GM18909 (cell line): ENCODE data around the gene PFKFB2.

ENCODE experiments used
- ATAC-seq: cut with Tn5 transposase; IDR thresholded peaks from one replicate; pipeline ENCODE4 v1.9.1; 2021; ENCODE audit warnings: mild to moderate bottlenecking; ENCODE audit not compliant: unreplicated experiment, poor library complexity

The PFKFB2 gene

GRCh38 chr1:207060596-207060995 is 7.5 kb downstream of the PFKFB2 start:
- no peak for ATAC-seq

- ATAC-seq: no peak
Observed at GRCh38 chr1:207062058-207062457, 9.0 kb downstream of the PFKFB2 start.

DNA sequence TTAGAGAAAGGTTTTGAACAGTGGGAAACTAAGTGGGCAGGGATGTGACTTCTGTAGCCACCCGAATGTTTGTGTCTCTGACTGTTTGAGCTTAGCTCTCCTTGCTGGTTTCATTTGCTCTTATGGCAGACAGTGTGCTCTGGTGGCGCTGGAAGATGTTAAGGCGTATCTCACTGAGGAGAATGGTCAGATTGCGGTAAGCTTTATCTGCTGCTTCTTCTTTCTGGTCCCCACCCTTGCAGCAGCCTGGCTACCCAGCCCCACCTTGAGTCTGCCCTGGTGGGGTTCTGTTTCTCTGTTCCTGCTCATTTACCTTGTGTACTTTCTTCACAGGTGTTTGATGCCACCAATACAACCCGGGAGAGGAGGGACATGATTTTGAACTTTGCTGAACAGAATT is 9.9 kb downstream of the PFKFB2 start:
- ATAC-seq: no peak

GRCh38 chr1:207064561-207064960 is 11.5 kb downstream of the PFKFB2 start:
- ATAC-seq: no peak

GRCh38 chr1:207067185-207067584 is 14.1 kb downstream of the PFKFB2 start:
- ATAC-seq: no peak

- no peak for ATAC-seq
Observed at GRCh38 chr1:207067665-207068064, 14.6 kb downstream of the PFKFB2 start.

DNA sequence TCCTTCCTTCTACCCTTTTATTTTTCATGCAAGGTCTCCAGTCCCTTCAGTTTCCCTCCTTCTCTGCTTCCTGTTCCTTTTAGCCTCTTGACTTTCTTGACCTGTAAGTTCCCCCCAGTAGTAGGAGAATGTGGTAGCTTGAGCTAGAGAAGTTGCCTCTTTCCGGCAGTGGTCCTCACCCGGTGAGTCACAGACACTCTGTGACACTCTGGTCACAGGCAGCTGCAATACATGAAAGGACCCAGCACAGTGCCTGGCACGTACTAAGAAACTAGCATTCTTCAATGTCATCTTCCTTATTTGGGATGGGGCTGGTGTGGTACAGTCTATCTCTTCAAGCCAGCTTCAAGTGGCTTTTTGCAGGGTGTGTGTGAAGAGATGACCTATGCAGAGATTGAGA is 16.0 kb downstream of the PFKFB2 start:
- ATAC-seq: no peak

DNA sequence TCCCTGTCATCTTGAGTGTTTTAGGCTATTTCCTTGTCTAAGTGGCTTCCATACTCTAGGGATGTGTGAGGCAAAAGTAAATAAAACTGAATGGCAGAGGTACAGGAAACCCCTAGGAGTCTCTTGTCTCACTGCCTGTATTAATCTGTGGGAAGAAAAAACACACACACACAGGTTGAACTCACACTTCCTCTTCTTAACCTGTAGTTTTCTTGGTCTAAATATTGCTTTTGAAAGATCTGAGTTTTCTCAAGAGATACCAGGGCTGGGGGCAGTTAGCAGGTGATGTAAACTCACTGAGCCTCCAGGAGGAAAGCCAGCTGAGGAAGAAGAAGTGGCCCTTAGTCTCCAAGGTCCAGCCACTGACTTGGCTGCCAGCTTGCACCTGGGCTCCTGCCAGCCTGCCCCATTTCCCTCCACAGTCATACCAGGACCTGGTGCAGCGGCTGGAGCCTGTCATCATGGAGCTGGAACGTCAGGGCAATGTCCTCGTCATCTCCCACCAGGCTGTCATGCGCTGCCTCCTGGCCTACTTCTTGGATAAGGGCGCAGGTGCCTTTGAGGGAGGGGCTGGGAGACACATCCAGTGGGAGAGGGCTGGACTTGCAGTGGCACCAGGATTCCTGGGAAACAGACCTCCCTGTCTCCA is 16.9 kb downstream of the PFKFB2 start:
- no peak for ATAC-seq

DNA sequence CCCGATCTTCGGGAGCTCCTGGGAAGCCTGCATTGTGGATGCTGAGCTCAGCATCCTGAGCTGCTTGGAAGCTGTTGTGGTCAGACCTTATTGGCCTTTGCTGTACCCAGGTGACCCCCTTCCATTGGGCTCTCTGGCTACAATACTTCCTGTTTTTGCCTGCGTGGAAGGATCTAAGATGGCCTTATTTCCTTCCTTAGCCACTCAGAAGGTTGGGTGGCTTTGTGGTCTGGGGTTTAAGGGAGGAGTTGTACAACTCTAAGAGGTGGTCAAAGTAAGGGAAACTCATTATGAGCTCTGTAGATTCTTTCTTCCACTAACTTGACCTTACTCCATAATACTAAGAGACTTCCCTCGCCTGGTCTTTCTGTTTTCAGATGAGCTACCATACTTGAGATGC is 17.7 kb downstream of the PFKFB2 start:
- no peak for ATAC-seq

- ATAC-seq: no peak
Observed at GRCh38 chr1:207071426-207071825, 18.4 kb downstream of the PFKFB2 start.

DNA sequence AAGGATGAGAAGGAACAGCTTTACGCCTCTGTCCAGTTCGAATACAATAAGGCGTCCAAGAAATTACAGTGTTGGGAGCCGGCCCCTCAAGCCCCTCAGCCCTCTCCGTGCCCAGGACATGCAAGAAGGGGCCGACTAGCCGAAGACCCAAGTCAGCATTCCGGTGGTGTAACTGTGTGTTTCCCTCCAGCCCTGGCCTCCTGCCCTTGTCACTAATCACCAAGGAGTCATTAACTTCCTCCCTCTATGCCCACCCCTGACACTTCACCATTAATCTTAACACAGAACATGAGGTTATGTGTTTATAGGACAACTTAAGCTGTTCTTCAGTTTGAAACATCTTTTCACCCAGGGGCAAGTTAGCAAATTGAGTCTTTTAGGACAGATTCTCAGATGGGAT is 19.2 kb downstream of the PFKFB2 start:
- ATAC-seq: no peak

GRCh38 chr1:207073906-207074820 is 21.1 kb downstream of the PFKFB2 start:
- no peak for ATAC-seq

GRCh38 chr1:207076181-207076955 is 23.3 kb downstream of the PFKFB2 start:
- no peak for ATAC-seq

DNA sequence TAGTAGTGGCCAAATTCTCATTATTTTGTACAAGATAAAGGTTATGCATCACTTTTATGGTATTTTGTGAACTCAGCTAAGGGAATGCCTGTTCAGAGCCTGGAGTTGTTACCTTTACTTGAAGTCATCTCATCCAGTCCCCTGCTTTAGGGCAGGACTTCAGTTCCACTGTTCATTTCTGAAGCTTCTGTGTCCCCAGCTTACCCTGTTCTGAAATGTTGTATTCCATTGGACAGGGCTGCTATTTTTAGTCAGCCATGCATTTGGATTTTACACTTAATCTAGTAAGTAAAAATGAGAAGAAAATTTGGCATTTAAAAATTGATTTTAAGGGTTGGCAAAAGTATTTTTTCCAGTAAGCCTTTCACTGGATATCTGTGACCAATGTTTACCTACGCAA is 23.9 kb downstream of the PFKFB2 start:
- no peak for ATAC-seq

DNA sequence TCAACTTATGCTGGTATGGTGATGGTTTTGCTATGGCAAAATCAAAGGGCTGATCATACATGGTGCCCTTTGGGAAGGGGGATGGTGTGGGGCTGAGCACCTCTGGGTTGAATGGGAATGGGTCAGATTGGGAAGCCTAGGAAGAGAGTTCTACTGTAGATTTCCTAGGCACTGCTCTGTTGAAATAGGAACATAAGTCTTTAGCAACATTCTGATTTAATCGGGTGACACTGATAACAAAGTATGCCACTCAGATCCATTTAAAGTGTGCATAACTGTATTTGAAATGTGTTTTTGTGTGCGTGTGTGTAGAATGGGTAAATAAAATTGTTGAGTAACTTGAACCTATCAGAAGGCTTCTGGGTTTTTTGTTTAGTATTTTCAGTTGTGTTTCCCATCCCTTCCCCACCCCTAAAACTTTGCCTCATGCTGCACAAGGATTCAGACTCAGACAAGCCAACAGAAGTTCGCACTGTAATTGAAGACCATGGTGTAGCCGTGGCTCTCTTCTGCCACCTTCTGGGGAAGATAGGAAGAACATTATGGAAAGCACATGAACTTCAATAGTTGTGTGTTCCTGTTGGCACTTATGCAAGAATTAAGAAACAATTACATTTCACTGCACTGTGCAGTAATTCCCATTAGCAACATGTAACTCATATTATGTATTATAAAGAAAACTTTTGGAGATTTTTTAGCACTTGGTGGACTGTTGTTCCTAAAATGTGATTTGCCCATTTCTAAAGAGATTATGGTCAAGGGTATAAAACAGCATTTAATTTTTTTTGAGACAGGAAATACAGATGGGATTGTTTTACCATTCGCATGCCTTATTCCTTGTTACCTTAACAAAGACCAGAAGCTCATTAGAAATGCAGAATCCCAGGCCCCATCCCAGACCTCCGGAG is 24.6 kb downstream of the PFKFB2 start:
- ATAC-seq: no peak

- ATAC-seq: no peak
Observed at GRCh38 chr1:207078578-207079132, 25.6 kb downstream of the PFKFB2 start.

DNA sequence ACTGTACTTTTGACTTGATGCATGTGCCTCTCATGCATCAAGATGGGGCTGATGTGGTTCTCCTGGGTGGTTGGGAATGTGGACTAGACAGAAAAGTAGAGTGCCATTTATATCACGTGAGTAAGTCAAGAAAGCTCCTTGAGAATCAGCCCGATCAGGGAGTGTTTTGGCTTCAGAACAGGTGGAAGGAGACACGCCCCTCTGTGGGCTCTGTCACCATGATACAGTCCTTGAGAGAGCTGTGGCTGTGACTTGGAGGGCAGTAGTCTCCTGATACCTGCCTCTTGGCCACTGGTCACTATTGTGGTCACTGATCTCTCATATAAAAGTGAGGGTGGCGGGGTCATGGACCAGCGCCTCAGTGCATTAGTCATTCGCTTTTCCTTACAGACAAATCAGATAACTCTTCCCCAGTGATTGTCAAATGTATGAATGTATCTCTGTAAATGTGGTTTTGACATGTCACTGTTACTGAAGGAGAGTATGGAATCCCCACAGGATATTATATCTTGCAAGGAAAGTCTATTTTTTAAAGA is 26.7 kb downstream of the PFKFB2 start:
- no peak for ATAC-seq

- no peak for ATAC-seq
Observed at GRCh38 chr1:207081088-207081487, 28.0 kb downstream of the PFKFB2 start.

DNA sequence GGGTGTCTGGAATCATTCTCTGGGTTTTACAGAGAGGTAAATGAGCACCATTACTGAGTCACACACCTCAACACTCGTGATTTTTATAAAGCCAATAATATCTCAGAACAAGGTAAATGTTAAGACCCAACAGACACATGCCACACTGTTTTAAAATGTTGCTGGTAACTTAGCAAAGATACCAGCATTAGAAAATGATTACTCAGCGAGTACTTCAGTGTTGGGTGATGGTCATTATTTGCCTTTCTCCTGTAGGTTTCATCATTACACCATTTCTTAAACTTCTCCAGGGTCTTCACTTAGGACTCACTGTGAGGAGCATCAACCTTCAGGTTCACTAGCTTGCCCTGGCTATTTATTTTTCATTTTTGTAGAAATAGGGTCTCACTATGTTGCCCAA is 28.7 kb downstream of the PFKFB2 start:
- no peak for ATAC-seq
